ENCODE measurements around the gene IGF2.

DNA sequence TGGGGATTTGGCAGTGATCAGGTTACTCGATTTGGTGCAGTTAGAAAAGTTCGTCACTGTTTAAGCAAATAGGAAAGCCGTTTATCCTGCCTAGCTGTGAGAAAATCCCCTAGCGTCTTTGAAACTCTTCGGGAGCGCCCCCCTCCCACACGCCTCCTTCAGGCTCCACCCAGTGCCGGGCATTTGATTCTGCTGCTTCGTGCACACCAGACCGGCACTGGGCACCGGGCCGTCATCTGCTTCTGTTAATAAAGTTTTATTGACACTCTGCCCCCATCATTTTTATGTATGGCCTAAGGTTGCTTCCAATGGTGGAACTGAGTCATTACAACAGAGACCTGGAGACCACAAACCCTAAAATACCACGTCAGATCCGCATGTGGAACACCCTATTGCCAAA is 50.9 kb downstream of the IGF2 start:
- TF ChIP-seq POLR2AphosphoS5 (IDR thresholded peaks at IDR 0.05; ENCODE audit: insufficient read depth in 1 of 2, low read depth in 1 of 2) = no peak
- TF ChIP-seq, protein P1, sequence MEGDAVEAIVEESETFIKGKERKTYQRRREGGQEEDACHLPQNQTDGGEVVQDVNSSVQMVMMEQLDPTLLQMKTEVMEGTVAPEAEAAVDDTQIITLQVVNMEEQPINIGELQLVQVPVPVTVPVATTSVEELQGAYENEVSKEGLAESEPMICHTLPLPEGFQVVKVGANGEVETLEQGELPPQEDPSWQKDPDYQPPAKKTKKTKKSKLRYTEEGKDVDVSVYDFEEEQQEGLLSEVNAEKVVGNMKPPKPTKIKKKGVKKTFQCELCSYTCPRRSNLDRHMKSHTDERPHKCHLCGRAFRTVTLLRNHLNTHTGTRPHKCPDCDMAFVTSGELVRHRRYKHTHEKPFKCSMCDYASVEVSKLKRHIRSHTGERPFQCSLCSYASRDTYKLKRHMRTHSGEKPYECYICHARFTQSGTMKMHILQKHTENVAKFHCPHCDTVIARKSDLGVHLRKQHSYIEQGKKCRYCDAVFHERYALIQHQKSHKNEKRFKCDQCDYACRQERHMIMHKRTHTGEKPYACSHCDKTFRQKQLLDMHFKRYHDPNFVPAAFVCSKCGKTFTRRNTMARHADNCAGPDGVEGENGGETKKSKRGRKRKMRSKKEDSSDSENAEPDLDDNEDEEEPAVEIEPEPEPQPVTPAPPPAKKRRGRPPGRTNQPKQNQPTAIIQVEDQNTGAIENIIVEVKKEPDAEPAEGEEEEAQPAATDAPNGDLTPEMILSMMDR (IDR thresholded peaks at IDR 0.05) = no peak

Measured in vagina (tissue), 2 donors.